ENCODE results near the gene GRIN2A. TPM values are rescaled to one million over a fixed set of nuclear protein-coding genes. Genes with fewer than 3 reads are reported as not detected.
A peak's percentile ranks its signal among the peaks of the same experiment; 100 is the strongest.

Gene GRIN2A
- total RNA-seq, 1 donor from 2014 or later: not detected

GRCh38 chr16:10087151-10087550 is 95.1 kb downstream of the GRIN2A start:
- DNase-seq (ENCODE audit: low read depth): no peak

- DNase-seq (ENCODE audit: low read depth): no peak
Observed at GRCh38 chr16:10086620-10087019, 95.6 kb downstream of the GRIN2A start.

- DNase-seq (ENCODE audit: low read depth): no peak
Observed at GRCh38 chr16:10085078-10085798, 97.0 kb downstream of the GRIN2A start.

GRCh38 chr16:10083301-10083700 is 98.9 kb downstream of the GRIN2A start:
- DNase-seq (ENCODE audit: low read depth): no peak

- no peak for DNase-seq (ENCODE audit: low read depth)
Observed at GRCh38 chr16:10081201-10081940, 100.9 kb downstream of the GRIN2A start.

GRCh38 chr16:10080051-10080772 is 102.0 kb downstream of the GRIN2A start:
- peak; percentile 0 for DNase-seq (ENCODE audit: low read depth)

GRCh38 chr16:10078541-10078949 is 103.7 kb downstream of the GRIN2A start:
- DNase-seq (ENCODE audit: low read depth): no peak

GRCh38 chr16:10077861-10078260 is 104.4 kb downstream of the GRIN2A start:
- no peak for DNase-seq (ENCODE audit: low read depth)

- DNase-seq (ENCODE audit: low read depth): no peak
Observed at GRCh38 chr16:10076037-10076436, 106.2 kb downstream of the GRIN2A start.

GRCh38 chr16:10070591-10070990 is 111.6 kb downstream of the GRIN2A start:
- no peak for DNase-seq (ENCODE audit: low read depth)

- no peak for DNase-seq (ENCODE audit: low read depth)
Observed at GRCh38 chr16:10069374-10069773, 112.9 kb downstream of the GRIN2A start.

GRCh38 chr16:10067835-10068234 is 114.4 kb downstream of the GRIN2A start:
- no peak for DNase-seq (ENCODE audit: low read depth)

GRCh38 chr16:10067406-10067805 is 114.8 kb downstream of the GRIN2A start:
- DNase-seq (ENCODE audit: low read depth): no peak

- no peak for DNase-seq (ENCODE audit: low read depth)
Observed at GRCh38 chr16:10065019-10065418, 117.2 kb downstream of the GRIN2A start.

- no peak for DNase-seq (ENCODE audit: low read depth)
Observed at GRCh38 chr16:10048850-10049249, 133.4 kb downstream of the GRIN2A start.

- DNase-seq (ENCODE audit: low read depth): no peak
Observed at GRCh38 chr16:10045947-10046346, 136.3 kb downstream of the GRIN2A start.

- DNase-seq (ENCODE audit: low read depth): no peak
Observed at GRCh38 chr16:10045291-10045775, 136.9 kb downstream of the GRIN2A start.

- no peak for DNase-seq (ENCODE audit: low read depth)
Observed at GRCh38 chr16:10040136-10041080, 141.8 kb downstream of the GRIN2A start.

- DNase-seq (ENCODE audit: low read depth): no peak
Observed at GRCh38 chr16:10039220-10040096, 142.8 kb downstream of the GRIN2A start.

GRCh38 chr16:10037751-10038150 is 144.5 kb downstream of the GRIN2A start:
- no peak for DNase-seq (ENCODE audit: low read depth)

All from myocyte (in vitro differentiated cells).